ENCODE data around the gene OAT. TPM values are rescaled to one million over a fixed set of nuclear protein-coding genes. Genes with fewer than 3 reads are reported as not detected.

The OAT gene
- polyA plus RNA-seq, 2 of the 4 experiments (the other 2 are of a cell fraction): 81.3 to 97.6 TPM

GRCh38 chr10:124372899-124373298, 45.8 kb downstream of the OAT start:
- ChIA-PET CTCF (interaction anchor here (1.0 to 5.1 kb wide), 2 partner anchors 16 to 377 kb away, joined by 6 to 26 read pairs; no protein-coding TSS in a partner anchor), POLR2A (no interaction called here)
- no peak for DNase-seq (ENCODE audit: low read depth in 1 of 2, low spot score in 1 of 2)
- WGBS (ENCODE audit: missing lambda C conversion rate): 43% methylated on average over 4 of the region's 4 CpGs
- no peak for FAIRE-seq
- ATAC-seq: no peak
- Histone ChIP-seq H3K4me2 (no peak overlapping the region), H3K9me3 (no peaks in the 10 kb centered on the region; the same call in 2 of the 3 replicates), H3K27ac (no peak overlapping the region), H3K4me1 (no peaks in the 10 kb centered on the region), H3K4me3 (no peak overlapping the region)
- TF ChIP-seq NPAS2 (CRISPR knock-in tag; IDR thresholded peaks at IDR 0.05; ENCODE audit: borderline replicate concordance) (no peak), TP53 (CRISPR knock-in tag; IDR thresholded peaks at IDR 0.05) (no peak), PBX3 (IDR thresholded peaks at IDR 0.05) (no peak), REST (IDR thresholded peaks at IDR 0.05) (no peak), RFX5 (IDR thresholded peaks at IDR 0.05) (no peak), MAZ (IDR thresholded peaks at IDR 0.05; ENCODE audit: borderline replicate concordance, low read depth, low read length) (no peak), CHD4 (IDR thresholded peaks at IDR 0.05; ENCODE audit: borderline replicate concordance) (no peak), HOXB13 (CRISPR knock-in tag; IDR thresholded peaks at IDR 0.05; ENCODE audit: low read depth) (no peak), SMC3 (IDR thresholded peaks at IDR 0.05) (no peak), FOXS1 (CRISPR knock-in tag; IDR thresholded peaks at IDR 0.05) (no peak), NR3C1 (IDR thresholded peaks at IDR 0.05) (no peak), ELK1 (IDR thresholded peaks at IDR 0.05; ENCODE audit: low read depth, low read length) (no peak), ZNF302 (CRISPR knock-in tag; IDR thresholded peaks at IDR 0.05) (no peak), FOSB (CRISPR knock-in tag; IDR thresholded peaks at IDR 0.05) (no peak), TFCP2L1 (CRISPR knock-in tag; IDR thresholded peaks at IDR 0.05) (no peak), EP300 (IDR thresholded peaks at IDR 0.05) (no peak), RAD21 (conservative IDR thresholded peaks at IDR 0.05 in 1 of 2, IDR thresholded peaks at IDR 0.05 in 1 of 2) (no peak)

GRCh38 chr10:124370426-124370825, 48.3 kb downstream of the OAT start:
- 54% methylated on average over 5 of the region's 7 CpGs for WGBS (ENCODE audit: missing lambda C conversion rate)
- H3K4me1 ChIP-seq: no peaks in the 10 kb centered on the region
- no peak overlapping the region for H3K4me2 ChIP-seq
- no peak for TF ChIP-seq SREBF2 (IDR thresholded peaks at IDR 0.05)
- no peak for TF ChIP-seq NPAS2 (CRISPR knock-in tag; IDR thresholded peaks at IDR 0.05; ENCODE audit: borderline replicate concordance)
- no peak for TF ChIP-seq FOSB (CRISPR knock-in tag; IDR thresholded peaks at IDR 0.05)
- no peak for TF ChIP-seq GATA3 (IDR thresholded peaks at IDR 0.05; ENCODE audit: borderline replicate concordance)
- no peak for TF ChIP-seq USF2 (IDR thresholded peaks at IDR 0.05)
- TF ChIP-seq ELK1 (IDR thresholded peaks at IDR 0.05; ENCODE audit: low read depth, low read length): no peak
- TF ChIP-seq KDM1A (IDR thresholded peaks at IDR 0.05; ENCODE audit: low read depth): no peak
- TF ChIP-seq PHF8 (IDR thresholded peaks at IDR 0.05; ENCODE audit: borderline replicate concordance, low read depth): no peak
- no peak for TF ChIP-seq HDAC2 (IDR thresholded peaks at IDR 0.05)
- no peak for TF ChIP-seq HOXB13 (CRISPR knock-in tag; IDR thresholded peaks at IDR 0.05; ENCODE audit: low read depth)
- TF ChIP-seq CBX8 (IDR thresholded peaks at IDR 0.05): no peak
- no peak for TF ChIP-seq MAFK (IDR thresholded peaks at IDR 0.05; ENCODE audit: partially characterized antibody)
- no peak for TF ChIP-seq POLR2A (IDR thresholded peaks at IDR 0.05; ENCODE audit: low read length)
- TF ChIP-seq FOXS1 (CRISPR knock-in tag; IDR thresholded peaks at IDR 0.05): no peak
- TF ChIP-seq HEYL (CRISPR knock-in tag; IDR thresholded peaks at IDR 0.05): no peak
- ChIA-PET POLR2A (no interaction called here), CTCF (interaction anchor here (0.7 to 5.1 kb wide), 4 partner anchors 8 to 375 kb away, joined by 3 to 26 read pairs (median 8); no protein-coding TSS in a partner anchor)
- FAIRE-seq: no peak
- no peaks in the 10 kb centered on the region; the same call in 2 of the 3 replicates for H3K9me3 ChIP-seq
- H3K4me3 ChIP-seq: no peak overlapping the region
- H3K27ac ChIP-seq: no peak overlapping the region
- no peak for ATAC-seq
- no peak for DNase-seq (ENCODE audit: low read depth in 1 of 2, low spot score in 1 of 2)

All from A549 (cell line).